Astrocyte (in vitro differentiated cells and primary cell): ENCODE results near the gene TUBA3C. TPM values are rescaled to one million over a fixed set of nuclear protein-coding genes. Genes with fewer than 3 reads are reported as not detected.

Source experiments
- DNase-seq: peaks from one replicate; pipeline ENCODE4 v3.0.0-alpha.2; 2010; ENCODE audit warnings: low read depth
- FAIRE-seq: peaks from 2 replicates; lab custom pipeline; 2011; peaks lifted over from hg19 to GRCh38; lab: Jason Lieb, UNC
- H2AFZ ChIP-seq: 2 replicates; pipeline ENCODE4 v1.6.0; 2012; ENCODE audit warnings: low read depth, low read length, inconsistent platforms
- H3K27ac ChIP-seq: 2 replicates; pipeline ENCODE4 v1.5.1; 2011; ENCODE audit warnings: low read depth, low read length, inconsistent platforms
- H3K27me3 ChIP-seq: 2 replicates; pipeline ENCODE4 v1.6.0; 2011; ENCODE audit warnings: low read length, inconsistent platforms; ENCODE audit not compliant: insufficient read depth
- H3K36me3 ChIP-seq: 2 replicates; pipeline ENCODE4 v1.5.1; 2011; ENCODE audit warnings: low read length, inconsistent platforms; ENCODE audit not compliant: insufficient read depth
- H3K4me1 ChIP-seq: 2 replicates; pipeline ENCODE4 v1.5.1; 2011; ENCODE audit warnings: low read length, inconsistent platforms; ENCODE audit not compliant: insufficient read depth
- H3K4me2 ChIP-seq: 2 replicates; pipeline ENCODE4 v1.6.0; 2012; ENCODE audit warnings: low read length, inconsistent platforms
- H3K4me3 ChIP-seq: 2 replicates; pipeline ENCODE4 v1.5.1; 2011; ENCODE audit warnings: low read depth, mild to moderate bottlenecking, low read length, inconsistent platforms; ENCODE audit not compliant: insufficient read depth
- H3K79me2 ChIP-seq: 2 replicates; pipeline ENCODE4 v1.6.0; 2012; ENCODE audit warnings: mild to moderate bottlenecking, low read length, inconsistent platforms; ENCODE audit not compliant: insufficient read depth
- H3K9ac ChIP-seq: 2 replicates; pipeline ENCODE4 v1.6.0; 2012; ENCODE audit warnings: mild to moderate bottlenecking, low read length, inconsistent platforms
- H3K9me3 ChIP-seq: 2 replicates; pipeline ENCODE4 v1.5.1; 2012; ENCODE audit warnings: low read depth, mild to moderate bottlenecking, low read length, inconsistent platforms; ENCODE audit not compliant: insufficient read depth
- H4K20me1 ChIP-seq: 2 replicates; pipeline ENCODE4 v1.6.0; 2012; ENCODE audit warnings: low read length, inconsistent platforms; ENCODE audit not compliant: insufficient read depth
- H3K27ac Mint-ChIP-seq: one replicate; pipeline ENCODE4 v1.8.0; 2021; ENCODE audit warnings: mild to moderate bottlenecking, mixed read lengths; ENCODE audit not compliant: unreplicated experiment
- H3K27me3 Mint-ChIP-seq: one replicate; pipeline ENCODE4 v1.8.0; 2021; ENCODE audit warnings: low read depth, mixed read lengths; ENCODE audit not compliant: unreplicated experiment
- H3K36me3 Mint-ChIP-seq: one replicate; pipeline ENCODE4 v1.8.0; 2021; ENCODE audit warnings: low read depth, mixed read lengths; ENCODE audit not compliant: unreplicated experiment
- H3K4me1 Mint-ChIP-seq: one replicate; pipeline ENCODE4 v1.8.0; 2021; ENCODE audit warnings: low read depth, mixed read lengths; ENCODE audit not compliant: unreplicated experiment
- H3K4me3 Mint-ChIP-seq: one replicate; pipeline ENCODE4 v1.8.0; 2021; ENCODE audit warnings: mild to moderate bottlenecking, moderate library complexity, mixed read lengths; ENCODE audit not compliant: unreplicated experiment
- H3K9me3 Mint-ChIP-seq: one replicate; pipeline ENCODE4 v1.8.0; 2021; ENCODE audit warnings: mild to moderate bottlenecking, mixed read lengths; ENCODE audit not compliant: unreplicated experiment
- CTCF ChIP-seq: IDR thresholded peaks from 2 replicates; pipeline ENCODE4 v1.5.1; 2011; ENCODE audit warnings: low read depth, mild to moderate bottlenecking, inconsistent platforms, low read length, moderate library complexity; ENCODE audit not compliant: insufficient read depth
- EZH2 ChIP-seq: IDR thresholded peaks from 2 replicates; pipeline ENCODE4 v1.6.1; 2012; ENCODE audit warnings: mild to moderate bottlenecking, low read length, inconsistent platforms; ENCODE audit not compliant: insufficient read depth
- total RNA-seq: library from RNA; stranded (reverse); gene quantifications from 2 replicates; pipeline ENCODE4 v1.2.1, GENCODE V29; 2021

The TUBA3C gene
- total RNA-seq, 1 donor from 2014 or later = not detected

- Histone ChIP-seq H3K27ac (no peak overlapping the region), H3K4me2 (no peak overlapping the region), H3K79me2 (no peaks in the 10 kb centered on the region), H3K4me1 (no peaks in the 10 kb centered on the region), H3K9me3 (peaks cover 40% of the 10 kb centered on the region), H3K27me3 (no peaks in the 10 kb centered on the region), H3K9ac (no peak overlapping the region), H4K20me1 (no peaks in the 10 kb centered on the region), H3K4me3 (no peak overlapping the region), H3K36me3 (no peaks in the 10 kb centered on the region), H2AFZ (no peak overlapping the region)
- Mint-ChIP-seq H3K27ac (no peak overlapping the region), H3K36me3 (peaks cover 1% of the 10 kb centered on the region), H3K4me1 (no peaks in the 10 kb centered on the region), H3K4me3 (no peak overlapping the region), H3K27me3 (no peaks in the 10 kb centered on the region), H3K9me3 (peaks cover 17% of the 10 kb centered on the region)
- DNase-seq (no peak), FAIRE-seq (no peak)
- TF ChIP-seq EZH2 (no peak), CTCF (no peak)
Measured at GRCh38 chr13:19158526-19159174, 23.0 kb downstream of the TUBA3C start.

- Mint-ChIP-seq H3K4me3 (no peak overlapping the region), H3K4me1 (no peaks in the 10 kb centered on the region), H3K27me3 (no peaks in the 10 kb centered on the region), H3K36me3 (peaks cover 1% of the 10 kb centered on the region), H3K27ac (no peak overlapping the region), H3K9me3 (peaks cover 15% of the 10 kb centered on the region)
- H3K27me3 ChIP-seq = no peaks in the 10 kb centered on the region
- H3K4me2 ChIP-seq = no peak overlapping the region
- H4K20me1 ChIP-seq = no peaks in the 10 kb centered on the region
- H3K27ac ChIP-seq = no peak overlapping the region
- no peaks in the 10 kb centered on the region for H3K36me3 ChIP-seq
- no peak overlapping the region for H2AFZ ChIP-seq
- TF ChIP-seq CTCF (no peak), EZH2 (no peak)
- no peak for FAIRE-seq
- no peaks in the 10 kb centered on the region for H3K4me1 ChIP-seq
- DNase-seq = no peak
- H3K4me3 ChIP-seq = no peak overlapping the region
- peaks cover 41% of the 10 kb centered on the region for H3K9me3 ChIP-seq
- no peak overlapping the region for H3K9ac ChIP-seq
- no peaks in the 10 kb centered on the region for H3K79me2 ChIP-seq
Measured at GRCh38 chr13:19158006-19158405, 23.6 kb downstream of the TUBA3C start.

- Mint-ChIP-seq H3K4me3 (no peak overlapping the region), H3K27me3 (no peaks in the 10 kb centered on the region), H3K9me3 (peaks cover 14% of the 10 kb centered on the region), H3K4me1 (no peaks in the 10 kb centered on the region), H3K27ac (no peak overlapping the region), H3K36me3 (peaks cover 1% of the 10 kb centered on the region)
- TF ChIP-seq EZH2 (no peak), CTCF (no peak)
- DNase-seq (no peak), FAIRE-seq (no peak)
- Histone ChIP-seq H2AFZ (no peak overlapping the region), H4K20me1 (no peaks in the 10 kb centered on the region), H3K4me3 (no peak overlapping the region), H3K4me1 (no peaks in the 10 kb centered on the region), H3K36me3 (no peaks in the 10 kb centered on the region), H3K27me3 (no peaks in the 10 kb centered on the region), H3K9ac (no peak overlapping the region), H3K4me2 (no peak overlapping the region), H3K27ac (no peak overlapping the region), H3K79me2 (no peaks in the 10 kb centered on the region), H3K9me3 (peaks cover 45% of the 10 kb centered on the region)
Measured at GRCh38 chr13:19157461-19157860, 24.2 kb downstream of the TUBA3C start.
